ENCODE data around the gene DIPK1A. TPM values are rescaled to one million over a fixed set of nuclear protein-coding genes. Genes with fewer than 3 reads are reported as not detected.

DIPK1A gene
- total RNA-seq (10 to 100 TPM in 1 of 4 donors, 1 to 10 TPM in 3; 7.8 to 10.1 (median 8.3) TPM), polyA plus RNA-seq (4.4 TPM)
- long read RNA-seq, donor 1, transcript FAM69A-201 (5 exons, 2,574 nt): major isoform, 15 of 20 reads
- long read RNA-seq, donor 1, partial matches to known transcripts: 0 of 20 reads
- long read RNA-seq, donor 1, other reads (novel, unspliced or antisense): 4 of 20 reads
- long read RNA-seq, donor 2, transcript FAM69A-201 (5 exons, 2,574 nt): major isoform, 5 of 6 reads
- long read RNA-seq, donor 2, partial matches to known transcripts: 0 of 6 reads
- long read RNA-seq, donor 2, other reads (novel, unspliced or antisense): 1 of 6 reads
- long read RNA-seq, donor 3, transcript FAM69A-201 (5 exons, 2,574 nt): major isoform, 40 of 52 reads
- long read RNA-seq, donor 3, partial matches to known transcripts: 1 of 52 reads
- long read RNA-seq, donor 3, other reads (novel, unspliced or antisense): 7 of 52 reads
- long read RNA-seq, donor 4, transcript FAM69A-201 (5 exons, 2,574 nt): major isoform, 8 of 9 reads
- long read RNA-seq, donor 4, partial matches to known transcripts: 0 of 9 reads
- long read RNA-seq, donor 4, other reads (novel, unspliced or antisense): 1 of 9 reads

GRCh38 chr1:92961131-92961895 lies at the start of gene DIPK1A:
DIPK1A (minus strand) TSS chr1:92961462; CDS start chr1:92961429, 33 bp downstream.
- H3K27ac ChIP-seq (ENCODE audit: low read length): peak within 1 kb of the TSS; percentile 93
- peak; percentile 88 to 92 for ATAC-seq
- peak within 1 kb of the TSS; percentile 68 for H3K4me3 ChIP-seq (ENCODE audit: low read length)
- intact Hi-C loops (cut with DNase I): no loop called here
- H3K4me1 ChIP-seq (ENCODE audit: control insufficient read depth, insufficient read depth, low read length): no peaks in the 10 kb centered on the region
- no peaks in the 10 kb centered on the region for H3K27me3 ChIP-seq (ENCODE audit: control insufficient read depth, insufficient read depth)
- DNase-seq: peak; percentile 81 to 94 (median 93)
- H3K9me3 ChIP-seq (ENCODE audit: control insufficient read depth, low read length): no peaks in the 10 kb centered on the region
- WGBS: under 1% methylated on average over 99 of the region's 103 CpGs

GRCh38 chr1:93007941-93008577 lies 46.8 kb upstream of the DIPK1A start:
- 40% methylated on average over 6 of the region's 6 CpGs for WGBS
- Histone ChIP-seq H3K4me1 (ENCODE audit: control insufficient read depth, insufficient read depth, low read length) (no peaks in the 10 kb centered on the region), H3K9me3 (ENCODE audit: control insufficient read depth, low read length) (no peaks in the 10 kb centered on the region), H3K4me3 (ENCODE audit: low read length) (no peak overlapping the region), H3K27me3 (ENCODE audit: control insufficient read depth, insufficient read depth) (no peaks in the 10 kb centered on the region), H3K27ac (ENCODE audit: low read length) (no peak overlapping the region)
- DNase-seq: no peak
- intact Hi-C loops (cut with DNase I): no loop called here
- no peak for ATAC-seq

- Histone ChIP-seq H3K27ac (ENCODE audit: low read length) (no peak overlapping the region), H3K4me1 (ENCODE audit: control insufficient read depth, insufficient read depth, low read length) (no peaks in the 10 kb centered on the region), H3K4me3 (ENCODE audit: low read length) (no peak overlapping the region), H3K27me3 (ENCODE audit: control insufficient read depth, insufficient read depth) (no peaks in the 10 kb centered on the region), H3K9me3 (ENCODE audit: control insufficient read depth, low read length) (no peaks in the 10 kb centered on the region)
- ATAC-seq (no peak), DNase-seq (no peak)
- intact Hi-C loops (cut with DNase I): no loop called here
- WGBS: 78% methylated on average over 1 of the region's 1 CpG
Observed at GRCh38 chr1:93005252-93005598, 44.0 kb upstream of the DIPK1A start.

- DNase-seq: no peak
- Histone ChIP-seq H3K27me3 (ENCODE audit: control insufficient read depth, insufficient read depth) (no peaks in the 10 kb centered on the region), H3K27ac (ENCODE audit: low read length) (no peak overlapping the region), H3K4me3 (ENCODE audit: low read length) (no peak overlapping the region), H3K4me1 (ENCODE audit: control insufficient read depth, insufficient read depth, low read length) (no peaks in the 10 kb centered on the region), H3K9me3 (ENCODE audit: control insufficient read depth, low read length) (no peaks in the 10 kb centered on the region)
- 72% methylated on average over 5 of the region's 5 CpGs for WGBS
- intact Hi-C loops (cut with DNase I): no loop called here
- ATAC-seq: no peak
Observed at GRCh38 chr1:93004566-93005251, 43.4 kb upstream of the DIPK1A start.

- Histone ChIP-seq H3K27me3 (ENCODE audit: control insufficient read depth, insufficient read depth) (no peaks in the 10 kb centered on the region), H3K4me1 (ENCODE audit: control insufficient read depth, insufficient read depth, low read length) (no peaks in the 10 kb centered on the region), H3K4me3 (ENCODE audit: low read length) (no peak overlapping the region), H3K9me3 (ENCODE audit: control insufficient read depth, low read length) (no peaks in the 10 kb centered on the region), H3K27ac (ENCODE audit: low read length) (no peak overlapping the region)
- ATAC-seq (no peak), DNase-seq (no peak)
- intact Hi-C loops (cut with DNase I): no loop called here
- WGBS: 93% methylated on average over 5 of the region's 5 CpGs
Observed at GRCh38 chr1:93003981-93004380, 42.7 kb upstream of the DIPK1A start.

GRCh38 chr1:93002781-93003180 lies 41.5 kb upstream of the DIPK1A start:
- 76% methylated on average over 2 of the region's 2 CpGs for WGBS
- no peaks in the 10 kb centered on the region for H3K4me1 ChIP-seq (ENCODE audit: control insufficient read depth, insufficient read depth, low read length)
- H3K27ac ChIP-seq (ENCODE audit: low read length): no peak overlapping the region
- DNase-seq: no peak
- no peaks in the 10 kb centered on the region for H3K27me3 ChIP-seq (ENCODE audit: control insufficient read depth, insufficient read depth)
- no peaks in the 10 kb centered on the region for H3K9me3 ChIP-seq (ENCODE audit: control insufficient read depth, low read length)
- ATAC-seq: no peak
- no peak overlapping the region for H3K4me3 ChIP-seq (ENCODE audit: low read length)
- intact Hi-C loops (cut with DNase I): no loop called here

- Histone ChIP-seq H3K4me1 (ENCODE audit: control insufficient read depth, insufficient read depth, low read length) (no peaks in the 10 kb centered on the region), H3K27me3 (ENCODE audit: control insufficient read depth, insufficient read depth) (no peaks in the 10 kb centered on the region), H3K9me3 (ENCODE audit: control insufficient read depth, low read length) (no peaks in the 10 kb centered on the region), H3K27ac (ENCODE audit: low read length) (no peak overlapping the region), H3K4me3 (ENCODE audit: low read length) (no peak overlapping the region)
- ATAC-seq (no peak), DNase-seq (no peak)
- intact Hi-C loops (cut with DNase I): no loop called here
Observed at GRCh38 chr1:93001893-93002292, 40.6 kb upstream of the DIPK1A start.

- H3K27me3 ChIP-seq (ENCODE audit: control insufficient read depth, insufficient read depth): no peaks in the 10 kb centered on the region
- no peak overlapping the region for H3K4me3 ChIP-seq (ENCODE audit: low read length)
- intact Hi-C loops (cut with DNase I): no loop called here
- no peaks in the 10 kb centered on the region for H3K4me1 ChIP-seq (ENCODE audit: control insufficient read depth, insufficient read depth, low read length)
- DNase-seq: no peak
- 6% methylated on average over 2 of the region's 2 CpGs for WGBS
- no peak overlapping the region for H3K27ac ChIP-seq (ENCODE audit: low read length)
- ATAC-seq: peak in 1 of 2 donors; percentile 66
- H3K9me3 ChIP-seq (ENCODE audit: control insufficient read depth, low read length): no peaks in the 10 kb centered on the region
Observed at GRCh38 chr1:93000751-93001175, 39.5 kb upstream of the DIPK1A start.

GRCh38 chr1:93000291-93000690 lies 39.0 kb upstream of the DIPK1A start:
- no peak for DNase-seq
- H3K27me3 ChIP-seq (ENCODE audit: control insufficient read depth, insufficient read depth): no peaks in the 10 kb centered on the region
- no peaks in the 10 kb centered on the region for H3K4me1 ChIP-seq (ENCODE audit: control insufficient read depth, insufficient read depth, low read length)
- H3K27ac ChIP-seq (ENCODE audit: low read length): no peak overlapping the region
- H3K9me3 ChIP-seq (ENCODE audit: control insufficient read depth, low read length): no peaks in the 10 kb centered on the region
- intact Hi-C loops (cut with DNase I): no loop called here
- no peak overlapping the region for H3K4me3 ChIP-seq (ENCODE audit: low read length)
- 44% methylated on average over 2 of the region's 2 CpGs for WGBS
- ATAC-seq: peak in 1 of 2 donors; percentile 36

- intact Hi-C loops (cut with DNase I): no loop called here
- no peak overlapping the region for H3K4me3 ChIP-seq (ENCODE audit: low read length)
- ATAC-seq (no peak), DNase-seq (no peak)
- WGBS: 94% methylated on average over 5 of the region's 5 CpGs
- no peaks in the 10 kb centered on the region for H3K4me1 ChIP-seq (ENCODE audit: control insufficient read depth, insufficient read depth, low read length)
- no peaks in the 10 kb centered on the region for H3K9me3 ChIP-seq (ENCODE audit: control insufficient read depth, low read length)
- H3K27ac ChIP-seq (ENCODE audit: low read length): no peak overlapping the region
- no peaks in the 10 kb centered on the region for H3K27me3 ChIP-seq (ENCODE audit: control insufficient read depth, insufficient read depth)
Observed at GRCh38 chr1:92998821-92999220, 37.6 kb upstream of the DIPK1A start.

All from right cardiac atrium (tissue), 5 donors.